Gastroesophageal sphincter (tissue), 4 donors: ENCODE measurements around the gene IMMP2L. TPM values are rescaled to one million over a fixed set of nuclear protein-coding genes. Genes with fewer than 3 reads are reported as not detected.

Source experiments
- ATAC-seq: fragments of 150-250 bp; one replicate; pipeline ENCODE4 v1.9.1; 2016; ENCODE audit warnings: mild to moderate bottlenecking, moderate library complexity
- H3K27ac ChIP-seq, 4 donors: fragments of 200-600 bp; sonication (generic) in 3 of 4; 1 replicate in 3 of 4; 2 replicates in 1 of 4; pipeline ENCODE4 v1.5.1; 2016 to 2019
- H3K27me3 ChIP-seq: fragments of 200-600 bp; sonication (generic); one replicate; pipeline ENCODE4 v1.5.1; 2019
- H3K36me3 ChIP-seq, 2 donors: fragments of 200-600 bp; sonication (generic); one replicate each; pipeline ENCODE4 v1.5.1; 2019; ENCODE audit warnings: control low read depth in 1 of 2
- H3K4me1 ChIP-seq, 3 donors: fragments of 200-600 bp; sonication (generic); 1 replicate in 2 of 3; 2 replicates in 1 of 3; pipeline ENCODE4 v1.5.1; 2016 to 2019; ENCODE audit warnings: control low read depth in 2 of 3
- H3K4me3 ChIP-seq, 2 donors: fragments of 200-600 bp; sonication (generic); one replicate each; pipeline ENCODE4 v1.5.1; 2019; ENCODE audit warnings: mild to moderate bottlenecking in 1 of 2, moderate library complexity in 1 of 2
- H3K9me3 ChIP-seq, 3 donors: fragments of 200-600 bp; sonication (generic); one replicate each; pipeline ENCODE4 v1.5.1; 2017 to 2019; ENCODE audit warnings: control low read depth in 2 of 3
- CTCF ChIP-seq, 4 experiments: fragments of 200-600 bp in 2 of 4; fragments of 450-650 bp in 2 of 4; sonication (generic) in 1 of 4; IDR thresholded peaks; one replicate each; pipeline ENCODE4 v1.5.1; 2017 to 2019; ENCODE audit warnings: antibody characterized with exemption in 4 of 4, mild to moderate bottlenecking in 2 of 4, moderate library complexity in 2 of 4
- EP300 ChIP-seq: sonication (generic); formaldehyde crosslinking; IDR thresholded peaks from one replicate; pipeline ENCODE4 v1.6.1; 2017; ENCODE audit warnings: antibody characterized with exemption, mild to moderate bottlenecking
- POLR2A ChIP-seq, 2 donors: fragments of 450-650 bp; IDR thresholded peaks; one replicate each; pipeline ENCODE4 v1.6.1; 2017; ENCODE audit warnings: antibody characterized with exemption in 2 of 2, mild to moderate bottlenecking in 2 of 2, moderate library complexity in 1 of 2
- POLR2AphosphoS5 ChIP-seq: sonication (generic); formaldehyde crosslinking; IDR thresholded peaks from one replicate; pipeline ENCODE4 v1.6.1; 2017; ENCODE audit warnings: antibody characterized with exemption
- WGBS, 2 donors: methylation state at CpG; one replicate each; pipeline ENCODE4 v1.1.5; 2018; ENCODE audit warnings: low coverage in 1 of 2; 5-methylcytosine and 5-hydroxymethylcytosine counted together
- total RNA-seq, 4 donors: library from RNA; depleted of rRNA; stranded (reverse); fragments of >200 nt; gene quantifications; one replicate each; pipeline ENCODE4 v1.1.0, GENCODE V29; 2016

Gene IMMP2L
- total RNA-seq, 4 donors from 2014 or later: 13.6 to 38.5 (median 30.1) TPM

- no peak overlapping the region for H3K4me3 ChIP-seq
- no peaks in the 10 kb centered on the region for H3K27me3 ChIP-seq
- no peaks in the 10 kb centered on the region for H3K4me1 ChIP-seq
- peaks cover 0 to 19% (median 0%) of the 10 kb centered on the region in 3 donors for H3K9me3 ChIP-seq
- H3K27ac ChIP-seq: no peak overlapping the region
- H3K36me3 ChIP-seq: no peaks in the 10 kb centered on the region
- TF ChIP-seq EP300: no peak
- TF ChIP-seq CTCF (IDR thresholded peaks at IDR 0.05): no peak
- TF ChIP-seq POLR2AphosphoS5: no peak
- no peak for TF ChIP-seq POLR2A (IDR thresholded peaks at IDR 0.05)
- ATAC-seq: no peak
Measured at GRCh38 chr7:111568419-111568818, 6.1 kb upstream of the IMMP2L start.

GRCh38 chr7:111564078-111564477 lies 1.8 kb upstream of the IMMP2L start:
- no peak for ATAC-seq
- no peak overlapping the region for H3K4me3 ChIP-seq
- peaks cover 0 to 34% (median 6%) of the 10 kb centered on the region in 3 donors for H3K4me1 ChIP-seq
- TF ChIP-seq POLR2AphosphoS5: no peak
- TF ChIP-seq CTCF (IDR thresholded peaks at IDR 0.05): no peak
- no peak for TF ChIP-seq POLR2A (IDR thresholded peaks at IDR 0.05)
- no peak for TF ChIP-seq EP300
- no peak overlapping the region for H3K27ac ChIP-seq
- H3K36me3 ChIP-seq: no peaks in the 10 kb centered on the region
- no peaks in the 10 kb centered on the region for H3K27me3 ChIP-seq
- H3K9me3 ChIP-seq: no peaks in the 10 kb centered on the region
- 0% methylated on average over 1 of the region's 1 CpG; no CpG with 5 or more reads in 1 of the 2 donors for WGBS, 2 donors

DNA sequence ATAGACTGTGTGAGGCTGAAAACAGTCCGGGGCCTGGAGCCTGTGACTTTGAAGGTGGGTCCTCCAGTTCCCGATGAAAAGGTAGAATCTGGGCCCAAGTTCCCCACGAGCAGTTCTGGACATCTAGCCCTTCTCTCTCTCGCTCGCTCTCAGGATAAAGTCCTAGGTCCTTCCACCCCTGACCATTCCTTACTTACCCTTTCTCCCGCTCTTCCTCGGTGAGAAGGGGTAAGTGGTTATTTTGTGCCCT lies 713 bp downstream of the IMMP2L start:
- H3K36me3 ChIP-seq: peaks cover 0 to 11% of the 10 kb centered on the region in 2 donors
- ATAC-seq: peak; percentile 3
- H3K4me3 ChIP-seq: peak overlapping the region; percentile 76 to 90
- no peaks in the 10 kb centered on the region for H3K9me3 ChIP-seq
- peaks cover 0 to 38% (median 6%) of the 10 kb centered on the region in 3 donors for H3K4me1 ChIP-seq
- TF ChIP-seq POLR2A (IDR thresholded peaks at IDR 0.05) (no peak), CTCF (IDR thresholded peaks at IDR 0.05) (no peak), POLR2AphosphoS5 (no peak), EP300 (no peak)
- H3K27me3 ChIP-seq: no peaks in the 10 kb centered on the region
- H3K27ac ChIP-seq: peak overlapping the region; percentile 64 to 90 (median 88)
- 5 to 15% methylated on average over 5 to 7 of the region's 7 CpGs for WGBS, 2 donors

DNA sequence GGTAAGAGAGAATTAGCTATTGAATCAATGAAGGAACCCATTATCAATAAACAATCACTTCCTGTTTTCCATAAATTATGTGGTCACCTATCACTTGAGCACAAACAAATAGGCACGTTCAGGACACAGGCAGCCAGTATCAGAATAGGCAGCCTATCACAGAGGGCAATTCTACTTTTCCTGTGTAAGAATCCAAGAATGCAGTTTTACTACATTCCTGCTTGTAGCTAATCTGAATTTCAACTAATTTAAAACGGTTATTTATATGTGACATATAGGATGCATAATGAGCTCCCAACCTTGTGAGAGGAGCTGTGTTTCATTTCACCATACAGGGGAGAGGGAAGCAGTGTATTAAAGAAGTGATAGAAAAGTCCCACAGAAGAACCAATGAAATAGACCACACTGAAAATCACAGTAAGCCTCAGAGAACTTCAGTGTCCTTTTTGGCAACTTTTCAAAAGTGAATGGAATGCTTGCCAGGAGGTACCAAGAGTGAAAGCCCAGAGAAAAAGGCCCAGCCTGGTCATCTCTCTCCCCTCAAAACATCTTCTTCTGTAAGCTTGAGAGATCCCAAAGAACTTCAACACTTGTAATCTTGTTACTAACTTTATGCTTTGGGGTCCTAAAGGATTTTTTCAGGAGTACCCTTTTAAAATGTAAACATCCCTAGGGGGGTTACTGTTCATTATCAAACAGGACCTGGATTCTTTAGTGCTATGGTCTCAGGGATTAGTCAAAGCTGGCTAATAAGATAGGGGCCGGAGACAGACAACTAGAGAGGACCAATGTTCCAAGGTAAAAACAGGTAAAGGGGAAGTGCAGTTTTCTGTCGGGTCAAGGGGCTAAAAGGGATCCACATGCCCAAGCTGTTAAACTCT lies 1.3 kb downstream of the IMMP2L start:
- TF ChIP-seq EP300 (no peak), POLR2AphosphoS5 (no peak), CTCF (IDR thresholded peaks at IDR 0.05) (no peak), POLR2A (IDR thresholded peaks at IDR 0.05) (no peak)
- H3K27me3 ChIP-seq: no peaks in the 10 kb centered on the region
- H3K27ac ChIP-seq: peak overlapping the region in 3 of 4 donors; percentile 87 to 90 (median 88)
- H3K36me3 ChIP-seq: peaks cover 0 to 17% of the 10 kb centered on the region in 2 donors
- peak overlapping the region; percentile 76 to 90 for H3K4me3 ChIP-seq
- no peaks in the 10 kb centered on the region for H3K9me3 ChIP-seq
- no peak for ATAC-seq
- 32 to 35% methylated on average over 4 of the region's 4 CpGs for WGBS, 2 donors
- H3K4me1 ChIP-seq: peaks cover 0 to 38% (median 6%) of the 10 kb centered on the region in 3 donors

DNA sequence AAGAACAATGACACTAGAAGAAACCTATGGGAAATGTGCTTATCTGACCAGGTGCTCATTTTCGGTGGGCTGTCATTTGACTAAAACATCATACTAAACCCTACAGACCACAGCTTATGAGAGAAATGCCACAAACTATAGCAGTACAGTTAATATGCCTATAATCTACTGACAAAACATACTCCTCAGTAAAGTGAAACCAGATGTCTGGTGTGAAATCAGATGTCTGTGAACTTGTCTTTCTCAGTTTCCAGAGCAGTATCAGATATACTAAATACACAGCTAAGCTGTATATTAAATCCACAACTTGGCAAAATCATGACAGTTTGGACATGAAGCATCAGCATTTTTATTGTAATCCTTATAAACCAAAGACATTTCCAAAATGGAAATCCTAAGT lies 3.3 kb downstream of the IMMP2L start:
- H3K4me3 ChIP-seq: no peak overlapping the region
- H3K4me1 ChIP-seq: peaks cover 0 to 38% (median 6%) of the 10 kb centered on the region in 3 donors
- H3K9me3 ChIP-seq: no peaks in the 10 kb centered on the region
- ATAC-seq: no peak
- H3K36me3 ChIP-seq: peaks cover 0 to 34% of the 10 kb centered on the region in 2 donors
- 75 to 76% methylated on average over 1 of the region's 1 CpG for WGBS, 2 donors
- TF ChIP-seq EP300 (no peak), POLR2AphosphoS5 (no peak), POLR2A (IDR thresholded peaks at IDR 0.05) (no peak), CTCF (IDR thresholded peaks at IDR 0.05) (no peak)
- no peak overlapping the region for H3K27ac ChIP-seq
- H3K27me3 ChIP-seq: no peaks in the 10 kb centered on the region
